H9 (cell line): Measurements from ENCODE around the gene HCN2. TPM values are rescaled to one million over a fixed set of nuclear protein-coding genes. Genes with fewer than 3 reads are reported as not detected.

Experiments used
- DNase-seq: peaks from one replicate; pipeline ENCODE4 v3.0.0-alpha.2; 2017
- H2AFZ ChIP-seq: one replicate; pipeline ENCODE4 v1.6.1; 2013; ENCODE audit warnings: mild to moderate bottlenecking, low read length, control low read depth, moderate library complexity
- H2AK5ac ChIP-seq: 2 replicates; pipeline ENCODE4 v1.6.1; 2013; ENCODE audit warnings: low read length, control low read depth, mixed read lengths; ENCODE audit not compliant: insufficient read length
- H2BK120ac ChIP-seq: one replicate; pipeline ENCODE4 v1.6.1; 2013; ENCODE audit warnings: low read depth, mild to moderate bottlenecking, low read length, control low read depth, inconsistent platforms; ENCODE audit not compliant: poor library complexity, severe bottlenecking
- H2BK12ac ChIP-seq: 2 replicates; pipeline ENCODE4 v1.6.1; 2013; ENCODE audit warnings: low read length, control low read depth, mixed read lengths, low read depth; ENCODE audit not compliant: insufficient read length
- H2BK15ac ChIP-seq: 2 replicates; pipeline ENCODE4 v1.6.1; 2013; ENCODE audit warnings: low read depth, low read length, control low read depth
- H2BK20ac ChIP-seq: one replicate; pipeline ENCODE4 v1.6.1; 2013; ENCODE audit warnings: low read depth, mild to moderate bottlenecking, low read length, control low read depth, inconsistent platforms; ENCODE audit not compliant: poor library complexity, severe bottlenecking
- H2BK5ac ChIP-seq: 2 replicates; pipeline ENCODE4 v1.6.1; 2013; ENCODE audit warnings: low read length, control low read depth, mixed read lengths; ENCODE audit not compliant: insufficient read length
- H3K14ac ChIP-seq: 2 replicates; pipeline ENCODE4 v1.6.1; 2013; ENCODE audit warnings: low read length, control low read depth; ENCODE audit not compliant: insufficient read depth
- H3K18ac ChIP-seq: 2 replicates; pipeline ENCODE4 v1.6.1; 2013; ENCODE audit warnings: low read depth, mild to moderate bottlenecking, mixed read lengths, low read length, control low read depth; ENCODE audit not compliant: insufficient read length
- H3K23ac ChIP-seq: 2 replicates; pipeline ENCODE4 v1.6.1; 2013; ENCODE audit warnings: low read length, control low read depth, mixed read lengths, low read depth; ENCODE audit not compliant: insufficient read length
- H3K23me2 ChIP-seq: 2 replicates; pipeline ENCODE4 v1.6.1; 2013; ENCODE audit warnings: low read depth, mild to moderate bottlenecking, mixed read lengths, low read length, control low read depth; ENCODE audit not compliant: insufficient read length, poor library complexity, severe bottlenecking
- H3K27ac ChIP-seq: 2 replicates; pipeline ENCODE4 v1.5.1; 2013; ENCODE audit warnings: low read length, control low read depth, mixed read lengths, low read depth; ENCODE audit not compliant: insufficient read length
- H3K27me3 ChIP-seq: 2 replicates; pipeline ENCODE4 v1.6.1; 2013; ENCODE audit warnings: low read length, control low read depth, inconsistent platforms; ENCODE audit not compliant: insufficient read depth
- H3K4ac ChIP-seq: 2 replicates; pipeline ENCODE4 v1.6.1; 2013; ENCODE audit warnings: low read depth, mild to moderate bottlenecking, control low read depth, inconsistent platforms, low read length, moderate library complexity
- H3K4me1 ChIP-seq: 2 replicates; pipeline ENCODE4 v1.6.1; 2013; ENCODE audit warnings: low read length, control low read depth, inconsistent platforms; ENCODE audit not compliant: insufficient read depth
- H3K4me2 ChIP-seq: 2 replicates; pipeline ENCODE4 v1.6.1; 2013; ENCODE audit warnings: low read length, control low read depth, mixed read lengths; ENCODE audit not compliant: insufficient read length, insufficient read depth
- H3K56ac ChIP-seq: 2 replicates; pipeline ENCODE4 v1.6.1; 2013; ENCODE audit warnings: low read depth, mild to moderate bottlenecking, mixed read lengths, low read length, control low read depth; ENCODE audit not compliant: insufficient read length
- H3K79me1 ChIP-seq: 2 replicates; pipeline ENCODE4 v1.6.1; 2013; ENCODE audit warnings: low read depth, mild to moderate bottlenecking, moderate library complexity, low read length, control low read depth, inconsistent platforms; ENCODE audit not compliant: insufficient read depth, poor library complexity, severe bottlenecking
- H3K79me2 ChIP-seq: 2 replicates; pipeline ENCODE4 v1.6.1; 2013; ENCODE audit warnings: low read length, control low read depth, inconsistent platforms; ENCODE audit not compliant: insufficient read depth
- H3K9ac ChIP-seq: 2 replicates; pipeline ENCODE4 v1.6.1; 2013; ENCODE audit warnings: low read length, control low read depth, mixed read lengths; ENCODE audit not compliant: insufficient read length; ENCODE audit errors: extremely low read depth
- H3K9me3 ChIP-seq: one replicate; pipeline ENCODE4 v1.6.1; 2013; ENCODE audit warnings: low read depth, low read length, inconsistent platforms; ENCODE audit not compliant: control insufficient read depth
- H3T11ph ChIP-seq: one replicate; pipeline ENCODE4 v1.6.1; 2013; ENCODE audit warnings: mild to moderate bottlenecking, low read length, control low read depth, inconsistent platforms
- H4K20me1 ChIP-seq: one replicate; pipeline ENCODE4 v1.6.1; 2013; ENCODE audit not compliant: control insufficient read depth, insufficient read length, insufficient read depth
- H4K5ac ChIP-seq: 2 replicates; pipeline ENCODE4 v1.6.1; 2013; ENCODE audit warnings: low read depth, mild to moderate bottlenecking, mixed read lengths, low read length, control low read depth; ENCODE audit not compliant: insufficient read length
- H4K8ac ChIP-seq: replicated peaks from 2 replicates; pipeline ENCODE4 v1.6.1; 2013; ENCODE audit warnings: low read length, control low read depth, mixed read lengths, low read depth; ENCODE audit not compliant: insufficient read length
- H4K91ac ChIP-seq: 2 replicates; pipeline ENCODE4 v1.6.1; 2013; ENCODE audit warnings: low read depth, mild to moderate bottlenecking, moderate library complexity, mixed read lengths, low read length, control low read depth; ENCODE audit not compliant: insufficient read length
- H3K27ac Mint-ChIP-seq, 3 experiments: 2 replicates in 2 of 3; 3 replicates in 1 of 3; pipeline ENCODE4 v1.8.0; 2020 to 2021; ENCODE audit warnings: mixed read lengths in 3 of 3, mild to moderate bottlenecking in 1 of 3, moderate library complexity in 1 of 3
- H3K27me3 Mint-ChIP-seq: 2 replicates; pipeline ENCODE4 v1.8.0; 2021; ENCODE audit warnings: low read depth, mild to moderate bottlenecking, moderate library complexity, mixed read lengths
- H3K36me3 Mint-ChIP-seq, 3 experiments: 2 replicates in 2 of 3; 3 replicates in 1 of 3; pipeline ENCODE4 v1.8.0; 2020 to 2021; ENCODE audit warnings: low read depth in 3 of 3, mixed read lengths in 3 of 3; ENCODE audit not compliant: insufficient read depth in 1 of 3
- H3K4me1 Mint-ChIP-seq, 2 experiments: 2 replicates each; pipeline ENCODE4 v1.8.0; 2020; ENCODE audit warnings: mixed read lengths in 2 of 2
- H3K4me3 Mint-ChIP-seq, 2 experiments: 2 replicates in 1 of 2; 3 replicates in 1 of 2; pipeline ENCODE4 v1.8.0; 2020 to 2021; ENCODE audit warnings: mild to moderate bottlenecking in 2 of 2, mixed read lengths in 2 of 2, moderate library complexity in 1 of 2
- H3K9me3 Mint-ChIP-seq, 2 experiments: 2 replicates in 1 of 2; 3 replicates in 1 of 2; pipeline ENCODE4 v1.8.0; 2020; ENCODE audit warnings: mild to moderate bottlenecking in 2 of 2, mixed read lengths in 2 of 2, moderate library complexity in 1 of 2
- CTCF ChIP-seq: fragments of 200-600 bp; sonication (generic); conservative IDR thresholded peaks from 3 replicates; pipeline ENCODE4 v1.8.0; 2021; ENCODE audit warnings: antibody characterized with exemption, mild to moderate bottlenecking
- WGBS: extraction: QIAGEN DNeasy Blood & Tissue Kit; methylation state at CpG from one replicate; pipeline ENCODE4 v1.1.7; 2013; ENCODE audit warnings: missing lambda C conversion rate, low lambda C conversion rate, mixed read lengths; ENCODE audit not compliant: insufficient read length; ENCODE audit errors: extremely low coverage; 5-methylcytosine and 5-hydroxymethylcytosine counted together
- total RNA-seq: library from RNA; stranded (reverse); gene quantifications from 2 replicates; pipeline ENCODE4 v1.2.1, GENCODE V29; 2021

Gene HCN2
- total RNA-seq, 1 experiment from 2014 or later: 3.7 TPM

- Histone ChIP-seq H3K9me3 (no peaks in the 10 kb centered on the region), H3K4me2 (peak overlapping the region; percentile 7), H2BK5ac (no peak overlapping the region), H3K23me2 (peaks cover 15% of the 10 kb centered on the region), H2AFZ (no peak overlapping the region), H3K79me2 (peaks cover 51% of the 10 kb centered on the region), H2BK15ac (no peak overlapping the region), H2BK20ac (no peak overlapping the region), H4K8ac (no peak overlapping the region), H3K27ac (no peak overlapping the region), H3K4me1 (no peaks in the 10 kb centered on the region; the same call in 1 of the 2 replicates), H4K91ac (no peak overlapping the region), H3K9ac (no peak overlapping the region), H3K79me1 (peaks cover 6% of the 10 kb centered on the region), H2BK12ac (no peak overlapping the region), H3K23ac (no peak overlapping the region), H4K20me1 (peaks cover 2% of the 10 kb centered on the region), H3K27me3 (no peaks in the 10 kb centered on the region), H2BK120ac (no peak overlapping the region), H3K4ac (no peak overlapping the region), H3K18ac (no peak overlapping the region), H4K5ac (no peak overlapping the region), H3K56ac (no peak overlapping the region), H3T11ph (no peak overlapping the region), H2AK5ac (no peak overlapping the region), H3K14ac (no peak overlapping the region)
- Mint-ChIP-seq H3K4me1 (peaks cover 24 to 41% of the 10 kb centered on the region in 2 experiments), H3K27me3 (peaks cover 12% of the 10 kb centered on the region), H3K36me3 (peaks cover 9 to 30% (median 24%) of the 10 kb centered on the region in 3 experiments), H3K4me3 (peak overlapping the region; percentile 86 to 91), H3K9me3 (peaks cover 8% of the 10 kb centered on the region in 2 experiments), H3K27ac (peak overlapping the region in 2 of 3 experiments; percentile 18 to 47; a peak in 2 of 7 replicates)
- TF ChIP-seq CTCF: no peak
- no peak for DNase-seq
- no CpG with 5 or more reads among the region's 32 CpGs for WGBS
These were observed 14.8 kb upstream of the HCN2 start for GRCh38 chr19:574658-575526.
